Measurements from ENCODE around the gene TPRG1.

TPRG1 gene

GRCh38 chr3:189361103-189361835 is 189.5 kb downstream of the TPRG1 start:
- DNase-seq: no peak

GRCh38 chr3:189363590-189364255 is 192.0 kb downstream of the TPRG1 start:
- no peak for DNase-seq

GRCh38 chr3:189365609-189366564 is 194.1 kb downstream of the TPRG1 start:
- DNase-seq: no peak

- DNase-seq: no peak
Observed at GRCh38 chr3:189368384-189368783, 196.6 kb downstream of the TPRG1 start.

GRCh38 chr3:189369636-189370035 is 197.9 kb downstream of the TPRG1 start:
- no peak for DNase-seq

- DNase-seq: no peak
Observed at GRCh38 chr3:189372243-189372642, 200.5 kb downstream of the TPRG1 start.

All from activated CD4-positive, alpha-beta T cell treated with anti-CD3 and anti-CD28 coated beads for 48 hours (primary cell).